Measurements from ENCODE around the gene GPSM1.

GPSM1 gene

DNA sequence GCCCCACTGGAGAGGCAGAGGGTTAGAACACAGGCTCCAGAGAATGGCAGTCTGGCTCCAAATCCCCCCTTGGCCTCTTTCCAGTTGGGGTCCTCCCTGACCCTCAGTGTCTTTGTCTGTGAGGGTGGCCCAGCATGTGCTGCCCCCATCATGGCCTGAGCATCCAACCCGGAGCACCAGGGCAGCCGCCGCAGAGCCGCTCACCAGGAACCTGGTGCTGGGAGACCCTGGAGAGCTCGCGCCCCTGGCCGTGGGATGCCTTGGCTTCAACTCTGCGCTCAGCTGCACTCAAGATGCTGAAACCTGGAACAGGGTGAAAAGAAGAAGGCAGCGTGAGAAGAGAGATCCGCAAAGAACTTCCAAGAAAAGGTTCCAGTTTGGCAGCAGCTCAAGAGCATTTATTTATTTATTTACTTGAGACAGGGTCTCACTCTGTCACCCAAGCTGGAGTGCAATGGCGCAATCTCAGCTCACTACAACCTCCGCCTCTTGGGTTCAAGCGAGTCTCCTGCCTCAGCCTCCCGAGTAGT lies 27.3 kb upstream of the GPSM1 start:
- Histone ChIP-seq H3K36me3 (no peaks in the 10 kb centered on the region), H3K27ac (no peak overlapping the region), H3K27me3 (peaks cover 0 to 66% of the 10 kb centered on the region in 2 donors), H3K9me3 (no peaks in the 10 kb centered on the region), H3K4me3 (no peak overlapping the region), H3K4me1 (no peaks in the 10 kb centered on the region)
- TF ChIP-seq CTCF (IDR thresholded peaks at IDR 0.05): no peak
- DNase-seq: no peak
- intact Hi-C loops (cut with DNase I; ENCODE audit: low total_unique reads): no loop called here

DNA sequence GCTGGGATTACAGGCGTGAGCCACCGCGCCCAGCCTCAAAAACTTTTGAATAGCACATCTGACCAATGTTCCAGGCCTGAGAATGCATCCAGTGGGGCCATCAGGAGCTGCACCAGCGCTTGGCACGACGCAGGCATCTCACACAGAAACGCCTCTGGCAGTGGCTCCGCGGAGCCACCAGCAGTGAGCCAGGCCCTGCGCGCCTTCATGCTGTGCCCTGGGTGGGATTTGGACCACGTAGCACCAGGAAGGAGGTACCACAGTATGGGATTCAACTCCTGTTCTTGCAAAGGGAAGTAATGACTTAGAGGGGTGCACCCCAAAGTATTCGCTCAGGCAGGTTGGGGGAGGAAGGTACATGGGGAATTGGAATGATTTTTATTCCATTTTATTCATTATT lies 26.5 kb upstream of the GPSM1 start:
- H3K4me1 ChIP-seq: no peaks in the 10 kb centered on the region
- H3K27ac ChIP-seq: no peak overlapping the region
- no peak overlapping the region for H3K4me3 ChIP-seq
- no peaks in the 10 kb centered on the region for H3K36me3 ChIP-seq
- peaks cover 0 to 71% of the 10 kb centered on the region in 2 donors for H3K27me3 ChIP-seq
- intact Hi-C loops (cut with DNase I; ENCODE audit: low total_unique reads): no loop called here
- no peaks in the 10 kb centered on the region for H3K9me3 ChIP-seq
- TF ChIP-seq CTCF (IDR thresholded peaks at IDR 0.05): no peak
- DNase-seq: no peak

- intact Hi-C loops (cut with DNase I; ENCODE audit: low total_unique reads): no loop called here
- Histone ChIP-seq H3K4me1 (no peaks in the 10 kb centered on the region), H3K27me3 (peaks cover 0 to 71% of the 10 kb centered on the region in 2 donors), H3K9me3 (no peaks in the 10 kb centered on the region), H3K27ac (no peak overlapping the region), H3K4me3 (no peak overlapping the region), H3K36me3 (no peaks in the 10 kb centered on the region)
- DNase-seq: no peak
- no peak for TF ChIP-seq CTCF (IDR thresholded peaks at IDR 0.05)
Measured at GRCh38 chr9:136302527-136302926, 24.8 kb upstream of the GPSM1 start.

GRCh38 chr9:136303066-136303824 lies 24.1 kb upstream of the GPSM1 start:
- DNase-seq: no peak
- Histone ChIP-seq H3K4me1 (no peaks in the 10 kb centered on the region), H3K27me3 (peaks cover 0 to 70% of the 10 kb centered on the region in 2 donors), H3K4me3 (no peak overlapping the region), H3K9me3 (no peaks in the 10 kb centered on the region), H3K36me3 (no peaks in the 10 kb centered on the region), H3K27ac (no peak overlapping the region)
- TF ChIP-seq CTCF (IDR thresholded peaks at IDR 0.05): no peak
- intact Hi-C loops (cut with DNase I; ENCODE audit: low total_unique reads): no loop called here

GRCh38 chr9:136303825-136304416 lies 23.4 kb upstream of the GPSM1 start, which contains the start of gene CCDC187:
TSS of gene CCDC187 (minus strand) at chr9:136304094. CDS start at chr9:136303830, 264 bp downstream.
- Histone ChIP-seq H3K9me3 (no peaks in the 10 kb centered on the region), H3K4me1 (no peaks in the 10 kb centered on the region), H3K27ac (no peak within 1 kb of the TSS), H3K27me3 (peaks cover 0 to 65% of the 10 kb centered on the region in 2 donors), H3K36me3 (no peaks in the 10 kb centered on the region), H3K4me3 (no peak within 1 kb of the TSS)
- intact Hi-C loops (cut with DNase I; ENCODE audit: low total_unique reads): no loop called here
- DNase-seq: no peak
- TF ChIP-seq CTCF (IDR thresholded peaks at IDR 0.05): no peak
